ENCODE measurements around the gene MMP24.

MMP24 gene

DNA sequence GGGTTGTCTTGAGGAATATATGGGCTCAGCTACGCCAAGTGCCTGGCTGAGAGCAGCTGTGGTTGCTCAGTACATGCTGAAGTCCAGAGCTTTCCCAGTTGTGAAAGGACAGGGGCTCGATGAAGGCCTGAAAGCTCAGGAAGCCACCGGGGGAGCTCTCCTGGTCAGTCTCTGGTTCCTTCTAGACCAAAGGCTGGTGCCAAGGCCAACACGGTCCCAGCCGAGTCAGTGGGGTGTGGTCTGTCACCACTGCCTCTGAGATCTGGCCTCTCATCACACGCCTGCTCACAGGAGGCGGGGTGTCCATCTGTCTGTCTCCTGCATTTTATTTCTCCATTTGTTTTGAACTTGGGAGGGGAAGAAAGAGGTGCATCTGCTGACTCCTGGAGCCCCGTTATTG, 70.7 kb downstream of the MMP24 start:
- Histone ChIP-seq H2AFZ (ENCODE audit: low read depth, low read length) (no peak overlapping the region), H3K27me3 (ENCODE audit: low read depth, low read length) (no peaks in the 10 kb centered on the region), H3K4me3 (ENCODE audit: low read length) (no peak overlapping the region), H3K9me3 (ENCODE audit: insufficient read depth, low read length) (no peaks in the 10 kb centered on the region), H3K4me2 (ENCODE audit: low read length) (no peak overlapping the region), H3K36me3 (replicated peaks; ENCODE audit: low read depth, low read length) (no peaks in the 10 kb centered on the region), H3K4me1 (ENCODE audit: low read length) (peaks cover 1% of the 10 kb centered on the region), H3K27ac (ENCODE audit: low read length) (no peak overlapping the region), H3K9ac (ENCODE audit: low read length) (no peak overlapping the region), H3K79me2 (ENCODE audit: low read length) (no peaks in the 10 kb centered on the region), H4K20me1 (ENCODE audit: insufficient read depth, low read length) (no peaks in the 10 kb centered on the region)
- TF ChIP-seq, protein P1, sequence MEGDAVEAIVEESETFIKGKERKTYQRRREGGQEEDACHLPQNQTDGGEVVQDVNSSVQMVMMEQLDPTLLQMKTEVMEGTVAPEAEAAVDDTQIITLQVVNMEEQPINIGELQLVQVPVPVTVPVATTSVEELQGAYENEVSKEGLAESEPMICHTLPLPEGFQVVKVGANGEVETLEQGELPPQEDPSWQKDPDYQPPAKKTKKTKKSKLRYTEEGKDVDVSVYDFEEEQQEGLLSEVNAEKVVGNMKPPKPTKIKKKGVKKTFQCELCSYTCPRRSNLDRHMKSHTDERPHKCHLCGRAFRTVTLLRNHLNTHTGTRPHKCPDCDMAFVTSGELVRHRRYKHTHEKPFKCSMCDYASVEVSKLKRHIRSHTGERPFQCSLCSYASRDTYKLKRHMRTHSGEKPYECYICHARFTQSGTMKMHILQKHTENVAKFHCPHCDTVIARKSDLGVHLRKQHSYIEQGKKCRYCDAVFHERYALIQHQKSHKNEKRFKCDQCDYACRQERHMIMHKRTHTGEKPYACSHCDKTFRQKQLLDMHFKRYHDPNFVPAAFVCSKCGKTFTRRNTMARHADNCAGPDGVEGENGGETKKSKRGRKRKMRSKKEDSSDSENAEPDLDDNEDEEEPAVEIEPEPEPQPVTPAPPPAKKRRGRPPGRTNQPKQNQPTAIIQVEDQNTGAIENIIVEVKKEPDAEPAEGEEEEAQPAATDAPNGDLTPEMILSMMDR (IDR thresholded peaks at IDR 0.05; ENCODE audit: low read depth, low read length): no peak
- TF ChIP-seq EZH2phosphoT487 (IDR thresholded peaks at IDR 0.05; ENCODE audit: low read depth): no peak

DNA sequence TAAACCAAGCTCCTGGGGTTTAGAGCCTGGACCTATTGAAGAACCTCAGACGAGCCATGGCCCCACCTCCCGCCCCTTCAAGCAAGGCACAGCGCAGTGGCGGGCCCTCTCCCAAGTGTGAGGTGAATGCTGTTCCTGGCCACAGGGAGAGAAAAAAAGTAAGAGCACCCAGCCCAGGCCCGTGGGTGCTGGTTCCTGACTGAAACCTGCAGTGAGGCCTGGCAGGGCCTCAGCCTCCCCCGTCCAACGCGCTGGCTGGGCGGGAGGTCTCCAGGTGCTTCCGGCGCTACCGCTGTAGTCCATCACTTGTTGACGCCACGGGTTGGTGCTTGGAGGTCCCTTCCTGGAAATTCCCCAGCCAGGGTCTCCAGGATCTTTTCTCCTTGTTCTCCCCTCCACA, 71.2 kb downstream of the MMP24 start:
- peaks cover 7% of the 10 kb centered on the region for H3K4me1 ChIP-seq (ENCODE audit: low read length)
- H3K79me2 ChIP-seq (ENCODE audit: low read length): no peaks in the 10 kb centered on the region
- TF ChIP-seq EZH2phosphoT487 (IDR thresholded peaks at IDR 0.05; ENCODE audit: low read depth): no peak
- TF ChIP-seq, protein P1 (IDR thresholded peaks at IDR 0.05; ENCODE audit: low read depth, low read length): no peak
- H3K4me3 ChIP-seq (ENCODE audit: low read length): no peak overlapping the region
- no peaks in the 10 kb centered on the region for H4K20me1 ChIP-seq (ENCODE audit: insufficient read depth, low read length)
- no peaks in the 10 kb centered on the region for H3K9me3 ChIP-seq (ENCODE audit: insufficient read depth, low read length)
- no peaks in the 10 kb centered on the region for H3K36me3 ChIP-seq (replicated peaks; ENCODE audit: low read depth, low read length)
- no peak overlapping the region for H3K9ac ChIP-seq (ENCODE audit: low read length)
- no peaks in the 10 kb centered on the region for H3K27me3 ChIP-seq (ENCODE audit: low read depth, low read length)
- H2AFZ ChIP-seq (ENCODE audit: low read depth, low read length): no peak overlapping the region
- no peak overlapping the region for H3K4me2 ChIP-seq (ENCODE audit: low read length)
- H3K27ac ChIP-seq (ENCODE audit: low read length): no peak overlapping the region

DNA sequence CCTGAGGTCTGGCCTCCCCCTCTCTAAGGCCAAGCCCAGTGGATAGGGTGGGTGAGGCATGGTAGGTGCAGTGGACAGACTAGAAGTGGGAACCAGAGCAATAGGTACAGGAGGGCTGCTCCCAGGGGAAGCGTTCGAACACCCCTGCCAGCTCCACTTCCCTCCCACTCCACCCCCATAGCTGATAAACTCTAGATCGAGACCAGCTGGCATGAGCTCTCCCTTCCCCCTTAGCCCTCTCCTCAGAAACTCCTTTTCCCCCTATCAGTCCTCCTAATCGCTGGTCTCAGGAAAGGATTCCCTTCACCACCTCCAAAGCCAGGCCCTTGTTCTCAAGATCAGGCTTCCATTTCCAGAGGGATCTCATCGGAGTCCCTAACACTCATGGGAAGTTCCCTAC, 71.8 kb downstream of the MMP24 start:
- TF ChIP-seq EZH2phosphoT487 (IDR thresholded peaks at IDR 0.05; ENCODE audit: low read depth): no peak
- TF ChIP-seq, protein P1 (IDR thresholded peaks at IDR 0.05; ENCODE audit: low read depth, low read length): no peak
- no peak overlapping the region for H3K27ac ChIP-seq (ENCODE audit: low read length)
- H3K79me2 ChIP-seq (ENCODE audit: low read length): no peaks in the 10 kb centered on the region
- H2AFZ ChIP-seq (ENCODE audit: low read depth, low read length): no peak overlapping the region
- no peak overlapping the region for H3K4me3 ChIP-seq (ENCODE audit: low read length)
- peaks cover 12% of the 10 kb centered on the region for H3K4me1 ChIP-seq (ENCODE audit: low read length)
- H3K27me3 ChIP-seq (ENCODE audit: low read depth, low read length): no peaks in the 10 kb centered on the region
- H3K4me2 ChIP-seq (ENCODE audit: low read length): no peak overlapping the region
- no peak overlapping the region for H3K9ac ChIP-seq (ENCODE audit: low read length)
- H4K20me1 ChIP-seq (ENCODE audit: insufficient read depth, low read length): no peaks in the 10 kb centered on the region
- H3K36me3 ChIP-seq (replicated peaks; ENCODE audit: low read depth, low read length): no peaks in the 10 kb centered on the region
- H3K9me3 ChIP-seq (ENCODE audit: insufficient read depth, low read length): no peaks in the 10 kb centered on the region

DNA sequence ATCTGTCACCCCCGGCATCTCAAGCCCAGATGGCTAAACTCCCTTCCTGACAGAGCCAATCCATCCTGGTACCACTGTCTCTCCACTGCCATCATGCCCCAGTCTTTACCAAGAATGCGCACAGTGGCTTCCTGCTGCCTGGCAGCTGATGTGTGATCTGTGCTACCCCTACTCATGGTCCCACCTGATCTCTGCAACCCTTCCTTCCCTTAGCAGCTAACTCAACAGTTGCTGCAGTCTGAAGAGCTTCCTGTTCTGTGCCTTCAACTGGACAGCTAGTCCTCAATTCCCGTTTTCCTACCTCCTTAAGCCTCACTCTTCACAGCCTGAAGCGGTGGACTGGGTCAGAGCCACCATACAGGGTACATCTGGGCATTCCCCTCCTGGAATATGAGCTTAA, 73.3 kb downstream of the MMP24 start:
- Histone ChIP-seq H3K36me3 (replicated peaks; ENCODE audit: low read depth, low read length) (no peaks in the 10 kb centered on the region), H3K27me3 (ENCODE audit: low read depth, low read length) (no peaks in the 10 kb centered on the region), H3K27ac (ENCODE audit: low read length) (no peak overlapping the region), H3K4me2 (ENCODE audit: low read length) (no peak overlapping the region), H3K4me1 (ENCODE audit: low read length) (peaks cover 23% of the 10 kb centered on the region), H3K9ac (ENCODE audit: low read length) (no peak overlapping the region), H2AFZ (ENCODE audit: low read depth, low read length) (no peak overlapping the region), H3K9me3 (ENCODE audit: insufficient read depth, low read length) (no peaks in the 10 kb centered on the region), H4K20me1 (ENCODE audit: insufficient read depth, low read length) (no peaks in the 10 kb centered on the region), H3K4me3 (ENCODE audit: low read length) (no peak overlapping the region), H3K79me2 (ENCODE audit: low read length) (no peaks in the 10 kb centered on the region)
- TF ChIP-seq, protein P1 (IDR thresholded peaks at IDR 0.05; ENCODE audit: low read depth, low read length): no peak
- TF ChIP-seq EZH2phosphoT487 (IDR thresholded peaks at IDR 0.05; ENCODE audit: low read depth): no peak
